HepG2 (cell line): ENCODE measurements around the gene SSU72. TPM values are rescaled to one million over a fixed set of nuclear protein-coding genes. Genes with fewer than 3 reads are reported as not detected.
A peak's percentile ranks its signal among the peaks of the same experiment; 100 is the strongest.

Source experiments
- AKNA ChIP-seq: sonication (generic); formaldehyde crosslinking; IDR thresholded peaks from 2 replicates; pipeline ENCODE4 v1.4.0; 2020; ENCODE audit warnings: missing genetic modification reagents, borderline replicate concordance
- CENPT ChIP-seq: sonication (generic); formaldehyde crosslinking; IDR thresholded peaks from 2 replicates; pipeline ENCODE4 v1.8.0; 2022; ENCODE audit warnings: low read depth, mild to moderate bottlenecking, moderate library complexity, missing genetic modification reagents
- GABPB1 ChIP-seq: IDR thresholded peaks from 2 replicates; pipeline ENCODE4 v1.6.1; 2016; ENCODE audit warnings: mild to moderate bottlenecking, missing genetic modification reagents, moderate library complexity, missing compliant biosample characterization
- HNRNPH1 ChIP-seq: fragments of 200-400 bp; formaldehyde crosslinking; optimal IDR thresholded peaks from 2 replicates; pipeline ENCODE3; 2017; ENCODE audit warnings: mild to moderate bottlenecking, low read depth, low read length
- MZF1 ChIP-seq: sonication (generic); formaldehyde crosslinking; IDR thresholded peaks from 2 replicates; pipeline ENCODE4 v1.8.1; 2023; ENCODE audit warnings: mild to moderate bottlenecking, missing genetic modification reagents, borderline replicate concordance
- NFIB ChIP-seq: sonication (generic); formaldehyde crosslinking; IDR thresholded peaks from 2 replicates; pipeline ENCODE4 v1.9.0; 2021; ENCODE audit warnings: missing genetic modification reagents, mild to moderate bottlenecking, borderline replicate concordance
- NFKB2 ChIP-seq: sonication (generic); formaldehyde crosslinking; IDR thresholded peaks from 2 replicates; pipeline ENCODE4 v1.4.0; 2020; ENCODE audit warnings: missing genetic modification reagents, borderline replicate concordance
- PLSCR1 ChIP-seq: sonication (generic); formaldehyde crosslinking; IDR thresholded peaks from 2 replicates; pipeline ENCODE4 v1.5.0; 2020; ENCODE audit warnings: missing genetic modification reagents, mild to moderate bottlenecking, borderline replicate concordance
- RXRA ChIP-seq: sonication (generic); formaldehyde crosslinking; IDR thresholded peaks from 2 replicates; pipeline ENCODE4 v1.5.1; 2020; ENCODE audit warnings: missing genetic modification reagents
- SIX1 ChIP-seq: sonication (generic); formaldehyde crosslinking; IDR thresholded peaks from 2 replicates; pipeline ENCODE4 v1.4.0; 2020; ENCODE audit warnings: missing genetic modification reagents, borderline replicate concordance
- SMAD3 ChIP-seq: sonication (generic); formaldehyde crosslinking; IDR thresholded peaks from 2 replicates; pipeline ENCODE4 v1.4.0; 2020; ENCODE audit warnings: missing genetic modification reagents
- TBX2 ChIP-seq: sonication (generic); formaldehyde crosslinking; IDR thresholded peaks from 2 replicates; pipeline ENCODE4 v1.5.0; 2020; ENCODE audit warnings: missing genetic modification reagents, mild to moderate bottlenecking, borderline replicate concordance
- TP53 ChIP-seq: sonication (generic); formaldehyde crosslinking; conservative IDR thresholded peaks from 2 replicates; pipeline ENCODE4 v1.4.0; 2020; ENCODE audit warnings: missing genetic modification reagents
- ZBTB3 ChIP-seq: sonication (generic); formaldehyde crosslinking; IDR thresholded peaks from 2 replicates; pipeline ENCODE4 v1.4.0; 2020; ENCODE audit warnings: low read depth, mild to moderate bottlenecking, moderate library complexity, missing genetic modification reagents, borderline replicate concordance
- ZKSCAN8 ChIP-seq: IDR thresholded peaks from 2 replicates; pipeline ENCODE4 v1.6.1; 2016; ENCODE audit warnings: borderline replicate concordance, missing genetic modification reagents, missing compliant biosample characterization
- ZNF143 ChIP-seq: sonication (generic); formaldehyde crosslinking; IDR thresholded peaks from 2 replicates; pipeline ENCODE4 v1.4.0; 2020; ENCODE audit warnings: missing genetic modification reagents
- ZNF160 ChIP-seq: sonication (generic); formaldehyde crosslinking; IDR thresholded peaks from 2 replicates; pipeline ENCODE4 v1.8.0; 2022; ENCODE audit warnings: mild to moderate bottlenecking, inconsistent platforms, missing genetic modification reagents
- ZNF180 ChIP-seq: sonication (generic); formaldehyde crosslinking; IDR thresholded peaks from 2 replicates; pipeline ENCODE4 v1.4.0; 2020; ENCODE audit warnings: low read depth, missing genetic modification reagents, borderline replicate concordance
- ZNF367 ChIP-seq: sonication (generic); formaldehyde crosslinking; IDR thresholded peaks from 2 replicates; pipeline ENCODE4 v1.4.0; 2020; ENCODE audit warnings: missing genetic modification reagents, borderline replicate concordance
- polyA plus RNA-seq, 8 experiments: library from polyadenylated mRNA; depleted of rRNA in 3 of 8; stranded (reverse) in 7 of 8; unstranded in 1 of 8; fragments of >200 nt; fragmentation: Illumina TruSeq in 4 of 8; extraction: Trizol in 4 of 8; gene quantifications; 2 replicates each; pipeline versions ENCODE4 v1.2.1 to v1.2.3, GENCODE V29; 2011 to 2016; ENCODE audit warnings: low read depth in 4 of 8, missing spikeins in 1 of 8, mixed read lengths in 1 of 8; ENCODE audit not compliant: insufficient read depth in 1 of 8
- total RNA-seq, 5 experiments: library from RNA; depleted of rRNA; stranded (reverse); fragments of >200 nt; fragmentation: Illumina TruSeq; extraction: Trizol; gene quantifications; 2 replicates each; pipeline ENCODE4 v1.2.3, GENCODE V29; 2016; ENCODE audit warnings: low read depth in 1 of 5
- TF ChIP-seq, protein P1 (sequence below): sonication (generic); formaldehyde crosslinking; IDR thresholded peaks from 2 replicates; pipeline ENCODE4 v1.5.0; 2020; ENCODE audit warnings: missing genetic modification reagents
- TF ChIP-seq, protein P2 (sequence below): sonication (generic); formaldehyde crosslinking; IDR thresholded peaks from 2 replicates; pipeline ENCODE4 v1.4.0; 2020; ENCODE audit warnings: low read depth, mild to moderate bottlenecking, missing genetic modification reagents

Gene SSU72
- total and polyA plus RNA-seq, 2 of the 13 experiments (the other 11 are each of a cell fraction or from before 2014, with no cell fraction given): 42.8 to 67.1 TPM

DNA sequence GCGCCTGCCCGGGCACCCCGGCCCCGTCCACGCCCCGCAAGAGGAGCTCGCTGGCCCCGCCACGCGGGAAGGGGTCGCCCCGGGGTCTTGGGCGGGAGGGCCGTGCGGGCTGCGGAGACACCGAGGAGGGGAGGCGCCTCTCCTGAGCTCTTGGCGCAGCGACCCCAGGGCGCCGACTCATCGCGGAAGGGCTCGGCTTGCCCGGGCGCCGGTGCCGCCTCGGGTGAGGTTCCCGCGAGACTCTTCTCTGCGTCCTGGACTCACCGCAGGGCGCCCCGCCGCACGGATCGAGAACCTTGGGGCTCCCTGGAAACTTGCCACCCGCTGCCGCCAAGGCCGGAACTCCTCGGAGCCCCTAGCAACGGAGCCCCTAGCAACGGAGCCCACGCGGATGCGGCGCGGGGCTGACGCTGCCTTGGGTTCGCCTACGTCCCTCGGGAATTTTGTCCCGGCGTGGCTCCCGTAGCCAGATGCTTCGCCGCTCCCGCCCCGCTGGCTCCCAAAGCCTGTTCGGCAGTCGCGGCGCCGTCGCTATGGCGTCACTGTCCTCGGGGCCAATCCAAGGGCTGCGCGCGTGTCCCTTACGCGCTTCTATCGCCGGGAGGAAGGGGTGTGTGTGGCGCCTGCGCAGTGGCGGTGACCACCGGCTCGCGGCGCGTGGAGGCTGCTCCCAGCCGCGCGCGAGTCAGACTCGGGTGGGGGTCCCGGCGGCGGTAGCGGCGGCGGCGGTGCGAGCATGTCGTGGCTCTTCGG lies 63.0 kb downstream of the SSU72 start, which contains the start of gene ATAD3A (continued):
- TF ChIP-seq TBX2 (CRISPR knock-in tag) (peak; percentile 70), SIX1 (CRISPR knock-in tag) (no peak), CENPT (0 out of 2 replicates have a peak, but pooled peaks have one; percentile 32), GABPB1 (peak; percentile 91), NFKB2 (CRISPR knock-in tag) (peak; percentile 51; the same call in 1 of the 2 replicates), ZNF180 (CRISPR knock-in tag) (no peak), ZNF143 (peak; percentile 79), MZF1 (CRISPR knock-in tag) (0 out of 2 replicates have a peak, but pooled peaks have one; percentile 79), TP53 (CRISPR knock-in tag) (no peak; the same call in 1 of the 2 replicates), PLSCR1 (CRISPR knock-in tag) (no peak), ZNF160 (CRISPR knock-in tag) (no peak), HNRNPH1 (no peak), NFIB (CRISPR knock-in tag) (no peak), ZBTB3 (CRISPR knock-in tag) (peak; percentile 29; the same call in 1 of the 2 replicates), ZNF367 (CRISPR knock-in tag) (no peak), ZKSCAN8 (CRISPR knock-in tag) (no peak; the same call in 1 of the 2 replicates), AKNA (CRISPR knock-in tag) (no peak), SMAD3 (CRISPR knock-in tag) (peak; percentile 93), RXRA (CRISPR knock-in tag) (peak; percentile 82)
- TF ChIP-seq, protein P1, sequence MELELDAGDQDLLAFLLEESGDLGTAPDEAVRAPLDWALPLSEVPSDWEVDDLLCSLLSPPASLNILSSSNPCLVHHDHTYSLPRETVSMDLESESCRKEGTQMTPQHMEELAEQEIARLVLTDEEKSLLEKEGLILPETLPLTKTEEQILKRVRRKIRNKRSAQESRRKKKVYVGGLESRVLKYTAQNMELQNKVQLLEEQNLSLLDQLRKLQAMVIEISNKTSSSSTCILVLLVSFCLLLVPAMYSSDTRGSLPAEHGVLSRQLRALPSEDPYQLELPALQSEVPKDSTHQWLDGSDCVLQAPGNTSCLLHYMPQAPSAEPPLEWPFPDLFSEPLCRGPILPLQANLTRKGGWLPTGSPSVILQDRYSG: no peak
- TF ChIP-seq, protein P2, sequence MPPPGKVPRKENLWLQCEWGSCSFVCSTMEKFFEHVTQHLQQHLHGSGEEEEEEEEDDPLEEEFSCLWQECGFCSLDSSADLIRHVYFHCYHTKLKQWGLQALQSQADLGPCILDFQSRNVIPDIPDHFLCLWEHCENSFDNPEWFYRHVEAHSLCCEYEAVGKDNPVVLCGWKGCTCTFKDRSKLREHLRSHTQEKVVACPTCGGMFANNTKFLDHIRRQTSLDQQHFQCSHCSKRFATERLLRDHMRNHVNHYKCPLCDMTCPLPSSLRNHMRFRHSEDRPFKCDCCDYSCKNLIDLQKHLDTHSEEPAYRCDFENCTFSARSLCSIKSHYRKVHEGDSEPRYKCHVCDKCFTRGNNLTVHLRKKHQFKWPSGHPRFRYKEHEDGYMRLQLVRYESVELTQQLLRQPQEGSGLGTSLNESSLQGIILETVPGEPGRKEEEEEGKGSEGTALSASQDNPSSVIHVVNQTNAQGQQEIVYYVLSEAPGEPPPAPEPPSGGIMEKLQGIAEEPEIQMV (CRISPR knock-in tag): no peak
